ENCODE data around the gene SS18L1. TPM values are rescaled to one million over a fixed set of nuclear protein-coding genes. Genes with fewer than 3 reads are reported as not detected.

Gene SS18L1
- total and polyA plus RNA-seq, 2 experiments from 2014 or later, result 2.1 to 13.0 TPM

- 98% methylated on average over 12 of the region's 12 CpGs for WGBS (ENCODE audit: low lambda C conversion rate, missing lambda C conversion rate)
- Histone ChIP-seq H3K79me2 (peaks cover 52% of the 10 kb centered on the region), H2AFZ (no peak overlapping the region), H4K20me1 (ENCODE audit: insufficient read depth, poor library complexity, severe bottlenecking) (peaks cover 31% of the 10 kb centered on the region), H3K4me1 (ENCODE audit: insufficient read depth) (no peaks in the 10 kb centered on the region), H3K9me2 (replicated peaks; ENCODE audit: insufficient read depth) (no peaks in the 10 kb centered on the region), H3K4me3 (no peak overlapping the region), H3K9me3 (ENCODE audit: low read depth) (no peaks in the 10 kb centered on the region), H3K27ac (no peak overlapping the region), H3K36me3 (replicated peaks; ENCODE audit: insufficient read depth, low read depth) (no peaks in the 10 kb centered on the region), H3K27me3 (no peaks in the 10 kb centered on the region), H3K4me2 (no peak overlapping the region)
- TF ChIP-seq CTCF (IDR thresholded peaks at IDR 0.05; ENCODE audit: poor library complexity) (no peak), EZH2phosphoT487 (IDR thresholded peaks at IDR 0.05; ENCODE audit: low read depth, severe bottlenecking, unreplicated experiment) (no peak), EZH2 (IDR thresholded peaks at IDR 0.05; ENCODE audit: borderline replicate concordance) (no peak)
- no peak for DNase-seq (ENCODE audit: low spot score)
These were observed 14.5 kb downstream of the SS18L1 start for GRCh38 chr20:62158088-62158400.

GRCh38 chr20:62158541-62158940 is 15.0 kb downstream of the SS18L1 start:
- Histone ChIP-seq H3K9me2 (replicated peaks; ENCODE audit: insufficient read depth) (no peaks in the 10 kb centered on the region), H3K27ac (no peak overlapping the region), H2AFZ (no peak overlapping the region), H3K4me3 (no peak overlapping the region), H3K36me3 (replicated peaks; ENCODE audit: insufficient read depth, low read depth) (no peaks in the 10 kb centered on the region), H3K4me2 (no peak overlapping the region), H3K4me1 (ENCODE audit: insufficient read depth) (no peaks in the 10 kb centered on the region), H3K79me2 (peaks cover 47% of the 10 kb centered on the region), H4K20me1 (ENCODE audit: insufficient read depth, poor library complexity, severe bottlenecking) (peaks cover 31% of the 10 kb centered on the region), H3K9me3 (ENCODE audit: low read depth) (no peaks in the 10 kb centered on the region), H3K27me3 (no peaks in the 10 kb centered on the region)
- TF ChIP-seq EZH2phosphoT487 (IDR thresholded peaks at IDR 0.05; ENCODE audit: low read depth, severe bottlenecking, unreplicated experiment) (no peak), EZH2 (IDR thresholded peaks at IDR 0.05; ENCODE audit: borderline replicate concordance) (no peak), CTCF (IDR thresholded peaks at IDR 0.05; ENCODE audit: poor library complexity) (no peak)
- 98% methylated on average over 21 of the region's 22 CpGs for WGBS (ENCODE audit: low lambda C conversion rate, missing lambda C conversion rate)
- no peak for DNase-seq (ENCODE audit: low spot score)

- Histone ChIP-seq H4K20me1 (ENCODE audit: insufficient read depth, poor library complexity, severe bottlenecking) (peaks cover 28% of the 10 kb centered on the region), H3K27me3 (no peaks in the 10 kb centered on the region)
- 97% methylated on average over 11 of the region's 11 CpGs for WGBS (ENCODE audit: low lambda C conversion rate, missing lambda C conversion rate)
These were observed 15.5 kb downstream of the SS18L1 start for GRCh38 chr20:62159052-62159451.

More at GRCh38 chr20:62159052-62159451, 15.5 kb downstream of the SS18L1 start:
- Histone ChIP-seq H2AFZ (no peak overlapping the region), H3K79me2 (peaks cover 42% of the 10 kb centered on the region), H3K9me2 (replicated peaks; ENCODE audit: insufficient read depth) (no peaks in the 10 kb centered on the region), H3K9me3 (ENCODE audit: low read depth) (no peaks in the 10 kb centered on the region), H3K4me3 (no peak overlapping the region), H3K36me3 (replicated peaks; ENCODE audit: insufficient read depth, low read depth) (no peaks in the 10 kb centered on the region), H3K4me2 (no peak overlapping the region), H3K27ac (no peak overlapping the region), H3K4me1 (ENCODE audit: insufficient read depth) (no peaks in the 10 kb centered on the region)
- TF ChIP-seq EZH2 (IDR thresholded peaks at IDR 0.05; ENCODE audit: borderline replicate concordance), result no peak
- TF ChIP-seq CTCF (IDR thresholded peaks at IDR 0.05; ENCODE audit: poor library complexity), result no peak
- TF ChIP-seq EZH2phosphoT487 (IDR thresholded peaks at IDR 0.05; ENCODE audit: low read depth, severe bottlenecking, unreplicated experiment), result no peak
- DNase-seq (ENCODE audit: low spot score), result no peak
